HepG2 (cell line): ENCODE data around the gene ZXDC. TPM values are rescaled to one million over a fixed set of nuclear protein-coding genes. Genes with fewer than 3 reads are reported as not detected.

Experiments
- ARID5B ChIP-seq: IDR thresholded peaks from 2 replicates; pipeline ENCODE4 v1.4.0; 2020; ENCODE audit warnings: mild to moderate bottlenecking, missing genetic modification reagents
- ATF2 ChIP-seq: sonication (generic); formaldehyde crosslinking; IDR thresholded peaks from 2 replicates; pipeline ENCODE4 v1.4.0; 2020; ENCODE audit warnings: missing genetic modification reagents
- FOSL1 ChIP-seq: sonication (generic); formaldehyde crosslinking; IDR thresholded peaks from 2 replicates; pipeline ENCODE4 v1.9.0; 2021; ENCODE audit warnings: missing genetic modification reagents, borderline replicate concordance
- FOXK1 ChIP-seq: sonication (generic); formaldehyde crosslinking; IDR thresholded peaks from 2 replicates; pipeline ENCODE4 v1.4.0; 2020; ENCODE audit warnings: low read depth, missing genetic modification reagents, borderline replicate concordance
- GPBP1L1 ChIP-seq: sonication (generic); formaldehyde crosslinking; IDR thresholded peaks from 2 replicates; pipeline ENCODE4 v1.5.0; 2020; ENCODE audit warnings: mild to moderate bottlenecking, missing genetic modification reagents
- HMG20B ChIP-seq: conservative IDR thresholded peaks from 2 replicates; pipeline ENCODE4 v1.6.1; 2016; ENCODE audit warnings: missing genetic modification reagents, missing compliant biosample characterization
- KMT2A ChIP-seq: sonication (generic); formaldehyde crosslinking; IDR thresholded peaks from 2 replicates; pipeline ENCODE4 v1.4.0; 2020; ENCODE audit warnings: missing genetic modification reagents
- RERE ChIP-seq: IDR thresholded peaks from 2 replicates; pipeline ENCODE4 v1.6.1; 2016; ENCODE audit warnings: low read depth, missing genetic modification reagents, missing compliant biosample characterization
- SAP130 ChIP-seq: IDR thresholded peaks from 2 replicates; pipeline ENCODE4 v1.6.1; 2016; ENCODE audit warnings: low read depth
- SSRP1 ChIP-seq: IDR thresholded peaks from 2 replicates; pipeline ENCODE4 v1.6.1; 2016; ENCODE audit warnings: control low read depth
- THRA ChIP-seq: sonication (generic); formaldehyde crosslinking; IDR thresholded peaks from 2 replicates; pipeline ENCODE4 v1.4.0; 2020; ENCODE audit warnings: missing genetic modification reagents, borderline replicate concordance
- ZNF264 ChIP-seq: sonication (generic); formaldehyde crosslinking; IDR thresholded peaks from 2 replicates; pipeline ENCODE4 v1.4.0; 2020; ENCODE audit warnings: missing genetic modification reagents
- ZNF282 ChIP-seq: fragments of 450-650 bp; IDR thresholded peaks from 2 replicates; pipeline ENCODE4 v1.6.1; 2018; ENCODE audit not compliant: partially characterized antibody
- ZNF784 ChIP-seq: sonication (generic); formaldehyde crosslinking; IDR thresholded peaks from 2 replicates; pipeline ENCODE4 v1.5.1; 2020; ENCODE audit warnings: missing genetic modification reagents, mild to moderate bottlenecking, borderline replicate concordance
- polyA plus RNA-seq, 8 experiments: library from polyadenylated mRNA; depleted of rRNA in 3 of 8; stranded (reverse) in 7 of 8; unstranded in 1 of 8; fragments of >200 nt; fragmentation: Illumina TruSeq in 4 of 8; extraction: Trizol in 4 of 8; gene quantifications; 2 replicates each; pipeline versions ENCODE4 v1.2.1 to v1.2.3, GENCODE V29; 2011 to 2016; ENCODE audit warnings: low read depth in 4 of 8, missing spikeins in 1 of 8, mixed read lengths in 1 of 8; ENCODE audit not compliant: insufficient read depth in 1 of 8
- total RNA-seq, 5 experiments: library from RNA; depleted of rRNA; stranded (reverse); fragments of >200 nt; fragmentation: Illumina TruSeq; extraction: Trizol; gene quantifications; 2 replicates each; pipeline ENCODE4 v1.2.3, GENCODE V29; 2016; ENCODE audit warnings: low read depth in 1 of 5

Gene ZXDC
- total and polyA plus RNA-seq, 2 of the 13 experiments (the other 11 are each of a cell fraction or from before 2014, with no cell fraction given) = 17.6 to 21.2 TPM

GRCh38 chr3:126472277-126473006 lies 3.2 kb downstream of the ZXDC start (continued):
- TF ChIP-seq RERE (CRISPR knock-in tag) (no peak), FOXK1 (CRISPR knock-in tag) (peak; percentile 65; the same call in 1 of the 2 replicates), ZNF784 (no peak), ARID5B (CRISPR knock-in tag) (peak; percentile 79; the same call in 1 of the 2 replicates), SAP130 (CRISPR knock-in tag) (peak; percentile 96), KMT2A (CRISPR knock-in tag) (peak; percentile 76), ZNF264 (CRISPR knock-in tag) (peak; percentile 77; the same call in 1 of the 2 replicates), HMG20B (CRISPR knock-in tag) (peak; percentile 62; the same call in 1 of the 2 replicates), THRA (CRISPR knock-in tag) (no peak), FOSL1 (CRISPR knock-in tag) (peak; percentile 50; the same call in 1 of the 2 replicates), GPBP1L1 (CRISPR knock-in tag) (no peak), SSRP1 (CRISPR knock-in tag) (no peak), ZNF282 (no peak), ATF2 (CRISPR knock-in tag) (peak; percentile 37; the same call in 1 of the 2 replicates)
